Thyroid gland (tissue), 4 donors: Measurements from ENCODE around the gene NFIA. TPM values are rescaled to one million over a fixed set of nuclear protein-coding genes. Genes with fewer than 3 reads are reported as not detected.

Source experiments
- DNase-seq, 2 donors: peaks; one replicate each; pipeline ENCODE4 v3.0.0-alpha.2; 2019
- H3K27ac ChIP-seq, 3 donors: fragments of 200-600 bp; sonication (generic); 1 replicate in 2 of 3; 2 replicates in 1 of 3; pipeline ENCODE4 v1.5.1; 2016 to 2019; ENCODE audit warnings: mild to moderate bottlenecking in 1 of 3, moderate library complexity in 1 of 3
- H3K27me3 ChIP-seq: fragments of 200-600 bp; sonication (generic); one replicate; pipeline ENCODE4 v1.5.1; 2019
- H3K36me3 ChIP-seq, 2 donors: fragments of 200-600 bp; sonication (generic); one replicate each; pipeline ENCODE4 v1.5.1; 2016 to 2019
- H3K4me1 ChIP-seq, 2 donors: fragments of 200-600 bp; sonication (generic); one replicate each; pipeline ENCODE4 v1.5.1; 2017 to 2019
- H3K4me3 ChIP-seq, 3 donors: fragments of 200-600 bp; sonication (generic); replicated peaks in 1 of 3; 1 replicate in 2 of 3; 2 replicates in 1 of 3; pipeline ENCODE4 v1.5.1; 2016; ENCODE audit warnings: mild to moderate bottlenecking in 1 of 3
- H3K9me3 ChIP-seq: fragments of 200-600 bp; sonication (generic); one replicate; pipeline ENCODE4 v1.5.1; 2017
- CTCF ChIP-seq, 6 experiments: fragments of 200-600 bp in 3 of 6; fragments of 450-650 bp in 3 of 6; sonication (generic) in 3 of 6; IDR thresholded peaks; one replicate each; pipeline ENCODE4 v1.5.1; 2016 to 2019; ENCODE audit warnings: antibody characterized with exemption in 6 of 6, mild to moderate bottlenecking in 2 of 6, inconsistent platforms in 1 of 6, moderate library complexity in 1 of 6
- POLR2A ChIP-seq, 2 donors: fragments of 450-650 bp; IDR thresholded peaks; one replicate each; pipeline ENCODE4 v1.6.1; 2017; ENCODE audit warnings: antibody characterized with exemption in 2 of 2, mild to moderate bottlenecking in 2 of 2, moderate library complexity in 1 of 2
- WGBS, 2 donors: methylation state at CpG; one replicate each; pipeline ENCODE4 v1.1.5; 2017; 5-methylcytosine and 5-hydroxymethylcytosine counted together
- intact Hi-C: fragments of 100-400 bp; cut with DNase I; formaldehyde crosslinking; loops from one replicate; pipeline ENCODE4 v1.15.1; 2023
- total RNA-seq, 4 donors: library from RNA; depleted of rRNA; stranded (reverse); fragments of >200 nt; gene quantifications; one replicate each; pipeline ENCODE4 v1.2.3, GENCODE V29; 2016

NFIA gene
- total RNA-seq, 4 donors from 2014 or later: 105 to 149 (median 118) TPM

- H3K9me3 ChIP-seq: no peaks in the 10 kb centered on the region
- no peaks in the 10 kb centered on the region for H3K4me1 ChIP-seq
- WGBS, 2 donors: 92 to 95% methylated on average over 2 of the region's 2 CpGs
- intact Hi-C loops: no loop called here
- no peaks in the 10 kb centered on the region for H3K27me3 ChIP-seq
- DNase-seq: no peak
- TF ChIP-seq CTCF (IDR thresholded peaks at IDR 0.05) (no peak), POLR2A (IDR thresholded peaks at IDR 0.05) (no peak)
- H3K4me3 ChIP-seq: no peak overlapping the region
- H3K36me3 ChIP-seq: no peaks in the 10 kb centered on the region
- H3K27ac ChIP-seq: no peak overlapping the region
Observed at GRCh38 chr1:61376151-61376550, 293.8 kb downstream of the NFIA start.

GRCh38 chr1:61377242-61377958 lies 295.0 kb downstream of the NFIA start:
- no peak for DNase-seq
- WGBS, 2 donors: 85 to 89% methylated on average over 7 of the region's 7 CpGs
- H3K27ac ChIP-seq: no peak overlapping the region
- H3K4me3 ChIP-seq: no peak overlapping the region
- intact Hi-C loops: no loop called here
- no peaks in the 10 kb centered on the region for H3K9me3 ChIP-seq
- peaks cover 0 to under 1% of the 10 kb centered on the region in 2 donors for H3K4me1 ChIP-seq
- no peaks in the 10 kb centered on the region for H3K27me3 ChIP-seq
- no peaks in the 10 kb centered on the region for H3K36me3 ChIP-seq
- no peak for TF ChIP-seq CTCF (IDR thresholded peaks at IDR 0.05)

- TF ChIP-seq CTCF (IDR thresholded peaks at IDR 0.05) (no peak), POLR2A (IDR thresholded peaks at IDR 0.05) (no peak)
- intact Hi-C loops: no loop called here
- Histone ChIP-seq H3K36me3 (no peaks in the 10 kb centered on the region), H3K27ac (no peak overlapping the region), H3K4me3 (no peak overlapping the region), H3K9me3 (no peaks in the 10 kb centered on the region), H3K27me3 (no peaks in the 10 kb centered on the region), H3K4me1 (peaks cover 0 to 10% of the 10 kb centered on the region in 2 donors)
- DNase-seq: no peak
- 85% methylated on average over 4 of the region's 4 CpGs for WGBS, 2 donors
Observed at GRCh38 chr1:61378494-61379180, 296.3 kb downstream of the NFIA start.

GRCh38 chr1:61379693-61380092 lies 297.3 kb downstream of the NFIA start:
- Histone ChIP-seq H3K27me3 (no peaks in the 10 kb centered on the region), H3K36me3 (no peaks in the 10 kb centered on the region), H3K27ac (no peak overlapping the region), H3K9me3 (no peaks in the 10 kb centered on the region), H3K4me1 (peaks cover 0 to 10% of the 10 kb centered on the region in 2 donors), H3K4me3 (no peak overlapping the region)
- intact Hi-C loops: no loop called here
- TF ChIP-seq POLR2A (IDR thresholded peaks at IDR 0.05) (no peak), CTCF (IDR thresholded peaks at IDR 0.05) (no peak)
- WGBS, 2 donors: 93 to 97% methylated on average over 2 of the region's 2 CpGs
- no peak for DNase-seq

GRCh38 chr1:61380561-61380960 lies 298.2 kb downstream of the NFIA start:
- no peaks in the 10 kb centered on the region for H3K36me3 ChIP-seq
- intact Hi-C loops: no loop called here
- DNase-seq: no peak
- H3K27ac ChIP-seq: no peak overlapping the region
- H3K27me3 ChIP-seq: no peaks in the 10 kb centered on the region
- WGBS, 2 donors: 85% methylated on average over 3 of the region's 3 CpGs
- H3K4me1 ChIP-seq: peaks cover 0 to 10% of the 10 kb centered on the region in 2 donors
- H3K9me3 ChIP-seq: no peaks in the 10 kb centered on the region
- TF ChIP-seq CTCF (IDR thresholded peaks at IDR 0.05): no peak
- TF ChIP-seq POLR2A (IDR thresholded peaks at IDR 0.05): no peak
- H3K4me3 ChIP-seq: no peak overlapping the region
